ENCODE data around the gene RSRC1.
"Not testable (repeated sequence)": the region's sequence is repeated elsewhere in the genome, so short reads cannot be mapped to it uniquely, and the experiment has no call there.

RSRC1 gene

DNA sequence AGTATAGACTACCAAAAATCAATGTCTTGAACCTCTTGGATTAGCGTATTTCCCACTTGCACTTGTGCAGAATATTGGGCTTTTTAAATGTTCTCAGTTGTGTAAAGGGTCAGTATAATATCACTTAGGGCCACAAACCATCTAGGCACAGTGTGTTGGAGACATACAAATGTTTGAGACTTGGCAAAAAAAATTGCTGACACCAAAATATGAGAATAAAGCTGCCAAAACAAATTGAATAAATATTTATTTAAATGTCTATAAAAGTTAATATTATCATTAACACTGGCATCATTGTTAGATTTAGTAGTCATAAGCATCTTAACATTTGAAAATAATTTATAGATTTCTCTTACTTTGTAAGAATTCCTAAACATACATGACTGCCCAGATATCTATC, 430.2 kb downstream of the RSRC1 start:
- no peak overlapping the region for H3K23ac ChIP-seq (ENCODE audit: low read length in 2 of 2)

DNA sequence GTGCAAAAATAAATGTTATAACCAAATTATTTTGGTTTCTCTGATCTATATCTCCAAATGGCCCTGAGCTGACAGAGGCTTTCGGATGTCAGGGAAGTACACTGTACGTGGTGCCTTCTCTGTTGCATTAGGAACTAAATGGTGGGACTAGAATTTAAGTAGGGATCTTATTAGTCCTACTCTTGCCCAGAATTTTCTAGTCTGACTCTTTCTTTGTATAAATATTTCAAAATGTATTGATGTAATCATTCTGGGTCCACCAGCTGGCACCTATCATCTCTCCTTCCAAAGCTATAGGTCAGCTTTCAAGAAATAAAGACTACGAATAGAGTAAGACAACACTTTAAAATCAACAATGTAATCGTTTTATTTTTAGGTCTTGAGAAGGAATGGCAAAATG, 438.8 kb downstream of the RSRC1 start:
- no peak overlapping the region for H3K4me3 ChIP-seq (ENCODE audit: insufficient read depth in 1 of 2, low read depth in 1 of 2, low read length in 2 of 2)
- H3K27ac ChIP-seq (ENCODE audit: low read length, poor library complexity, severe bottlenecking), result no peak overlapping the region
- no peak overlapping the region for H2AK5ac ChIP-seq (ENCODE audit: low read length, severe bottlenecking)
- H2BK12ac ChIP-seq (ENCODE audit: low read length in 2 of 2), result no peak overlapping the region
- H3K4ac ChIP-seq (ENCODE audit: low read depth in 1 of 2, low read length in 2 of 2), result no peak overlapping the region
- no peak for DNase-seq
- no peaks in the 10 kb centered on the region for H3K9me3 ChIP-seq (ENCODE audit: control insufficient read depth, low read length)
- H3K4me1 ChIP-seq (ENCODE audit: control insufficient read depth, insufficient read depth, low read depth, low read length), result no peaks in the 10 kb centered on the region
- H3K27me3 ChIP-seq (ENCODE audit: control insufficient read depth in 1 of 2, insufficient read depth in 1 of 2, low read length in 2 of 2), result no peaks in the 10 kb centered on the region
- H3K4me2 ChIP-seq (ENCODE audit: low read length, poor library complexity, severe bottlenecking), result no peak overlapping the region
- no peaks in the 10 kb centered on the region for H3K79me1 ChIP-seq (replicated peaks; ENCODE audit: low read length, poor library complexity, severe bottlenecking)
- H3K36me3 ChIP-seq (ENCODE audit: control insufficient read depth in 1 of 2, insufficient read depth in 2 of 2, low read depth in 1 of 2, low read length in 2 of 2), result peaks cover 0 to 24% of the 10 kb centered on the region in 2 experiments
- H2BK5ac ChIP-seq (ENCODE audit: low read depth, low read length, poor library complexity, severe bottlenecking), result no peak overlapping the region
- no peak overlapping the region for H2BK15ac ChIP-seq (ENCODE audit: low read depth, poor library complexity, severe bottlenecking)
- no peak overlapping the region for H4K8ac ChIP-seq (ENCODE audit: low read length)
- H3K14ac ChIP-seq (ENCODE audit: low read length in 2 of 2), result no peak overlapping the region
- H2BK120ac ChIP-seq (ENCODE audit: low read depth, low read length), result no peak overlapping the region
- H3K9ac ChIP-seq (ENCODE audit: low read length), result no peak overlapping the region
- H3K23ac ChIP-seq (ENCODE audit: low read length in 2 of 2), result no peak overlapping the region
- no peak overlapping the region for H4K91ac ChIP-seq (ENCODE audit: low read length)
- no CpG with 5 or more reads among the region's 4 CpGs for WGBS
- H3K18ac ChIP-seq (ENCODE audit: low read depth in 1 of 2, low read length in 2 of 2), result no peak overlapping the region
- no peak overlapping the region for H2AFZ ChIP-seq (ENCODE audit: low read depth, low read length)

More for the DNA sequence above, 430.2 kb downstream of the RSRC1 start:
- no peak overlapping the region for H4K91ac ChIP-seq (ENCODE audit: low read length)
- H2BK5ac ChIP-seq (ENCODE audit: low read depth, low read length, poor library complexity, severe bottlenecking), result no peak overlapping the region
- H3K79me1 ChIP-seq (replicated peaks; ENCODE audit: low read length, poor library complexity, severe bottlenecking), result no peaks in the 10 kb centered on the region
- H2BK12ac ChIP-seq (ENCODE audit: low read length in 2 of 2), result no peak overlapping the region
- H2AFZ ChIP-seq (ENCODE audit: low read depth, low read length), result no peak overlapping the region
- no peaks in the 10 kb centered on the region for H3K27me3 ChIP-seq (ENCODE audit: control insufficient read depth in 1 of 2, insufficient read depth in 1 of 2, low read length in 2 of 2)
- no peak overlapping the region for H3K4ac ChIP-seq (ENCODE audit: low read depth in 1 of 2, low read length in 2 of 2)
- no peak overlapping the region for H3K9ac ChIP-seq (ENCODE audit: low read length)
- WGBS, result 83% methylated on average over 1 of the region's 1 CpG
- H3K4me3 ChIP-seq (ENCODE audit: insufficient read depth in 1 of 2, low read depth in 1 of 2, low read length in 2 of 2), result no peak overlapping the region
- H3K27ac ChIP-seq (ENCODE audit: low read length, poor library complexity, severe bottlenecking), result no peak overlapping the region
- no peak overlapping the region for H2BK120ac ChIP-seq (ENCODE audit: low read depth, low read length)
- H2AK5ac ChIP-seq (ENCODE audit: low read length, severe bottlenecking), result no peak overlapping the region
- H3K9me3 ChIP-seq (ENCODE audit: control insufficient read depth, low read length), result no peaks in the 10 kb centered on the region
- no peak overlapping the region for H3K14ac ChIP-seq (ENCODE audit: low read length in 2 of 2)
- H3K4me1 ChIP-seq (ENCODE audit: control insufficient read depth, insufficient read depth, low read depth, low read length), result no peaks in the 10 kb centered on the region
- H3K18ac ChIP-seq (ENCODE audit: low read depth in 1 of 2, low read length in 2 of 2), result no peak overlapping the region
- DNase-seq, result no peak
- peaks cover 0 to 17% of the 10 kb centered on the region in 2 experiments for H3K36me3 ChIP-seq (ENCODE audit: control insufficient read depth in 1 of 2, insufficient read depth in 2 of 2, low read depth in 1 of 2, low read length in 2 of 2)
- H4K8ac ChIP-seq (ENCODE audit: low read length), result no peak overlapping the region
- no peak overlapping the region for H3K4me2 ChIP-seq (ENCODE audit: low read length, poor library complexity, severe bottlenecking)
- H2BK15ac ChIP-seq (ENCODE audit: low read depth, poor library complexity, severe bottlenecking), result no peak overlapping the region

DNA sequence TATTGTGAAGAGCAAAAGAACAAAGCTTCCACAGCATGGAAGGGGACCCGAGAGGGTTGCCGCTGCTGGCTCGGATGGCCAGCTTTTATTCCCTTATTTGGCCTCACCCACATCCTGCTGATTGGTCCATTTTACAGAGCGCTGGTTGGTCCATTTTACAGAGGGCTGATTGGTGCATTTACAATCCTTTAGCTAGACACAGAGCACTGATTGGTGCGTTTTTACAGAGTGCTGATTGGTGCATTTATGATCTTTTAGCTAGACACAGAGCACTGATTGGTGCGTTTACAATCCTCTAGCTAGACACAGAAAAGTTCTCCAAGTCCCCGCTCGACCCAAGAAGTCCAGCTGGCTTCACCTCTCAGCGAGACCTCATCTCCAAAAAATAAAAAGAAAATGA, 440.0 kb downstream of the RSRC1 start:
- not testable (repeated sequence) for H3K14ac ChIP-seq (ENCODE audit: low read length in 2 of 2); H3K18ac ChIP-seq (ENCODE audit: low read depth in 1 of 2, low read length in 2 of 2); H4K91ac ChIP-seq (ENCODE audit: low read length); H3K27me3 ChIP-seq (ENCODE audit: control insufficient read depth in 1 of 2, insufficient read depth in 1 of 2, low read length in 2 of 2); H3K79me1 ChIP-seq (replicated peaks; ENCODE audit: low read length, poor library complexity, severe bottlenecking); H3K9me3 ChIP-seq (ENCODE audit: control insufficient read depth, low read length); H3K4me2 ChIP-seq (ENCODE audit: low read length, poor library complexity, severe bottlenecking); H3K4me3 ChIP-seq (ENCODE audit: insufficient read depth in 1 of 2, low read depth in 1 of 2, low read length in 2 of 2); H2AK5ac ChIP-seq (ENCODE audit: low read length, severe bottlenecking); H2BK120ac ChIP-seq (ENCODE audit: low read depth, low read length); H4K8ac ChIP-seq (ENCODE audit: low read length); H3K4me1 ChIP-seq (ENCODE audit: control insufficient read depth, insufficient read depth, low read depth, low read length); H2BK5ac ChIP-seq (ENCODE audit: low read depth, low read length, poor library complexity, severe bottlenecking); H3K9ac ChIP-seq (ENCODE audit: low read length); H2BK15ac ChIP-seq (ENCODE audit: low read depth, poor library complexity, severe bottlenecking); DNase-seq; H2AFZ ChIP-seq (ENCODE audit: low read depth, low read length); H3K23ac ChIP-seq (ENCODE audit: low read length in 2 of 2); H3K4ac ChIP-seq (ENCODE audit: low read depth in 1 of 2, low read length in 2 of 2); H3K27ac ChIP-seq (ENCODE audit: low read length, poor library complexity, severe bottlenecking); H2BK12ac ChIP-seq (ENCODE audit: low read length in 2 of 2)
- 95% methylated on average over 6 of the region's 9 CpGs for WGBS
- H3K36me3 ChIP-seq (ENCODE audit: control insufficient read depth in 1 of 2, insufficient read depth in 2 of 2, low read depth in 1 of 2, low read length in 2 of 2), result peaks cover 0 to 13% of the 10 kb centered on the region in 2 experiments

DNA sequence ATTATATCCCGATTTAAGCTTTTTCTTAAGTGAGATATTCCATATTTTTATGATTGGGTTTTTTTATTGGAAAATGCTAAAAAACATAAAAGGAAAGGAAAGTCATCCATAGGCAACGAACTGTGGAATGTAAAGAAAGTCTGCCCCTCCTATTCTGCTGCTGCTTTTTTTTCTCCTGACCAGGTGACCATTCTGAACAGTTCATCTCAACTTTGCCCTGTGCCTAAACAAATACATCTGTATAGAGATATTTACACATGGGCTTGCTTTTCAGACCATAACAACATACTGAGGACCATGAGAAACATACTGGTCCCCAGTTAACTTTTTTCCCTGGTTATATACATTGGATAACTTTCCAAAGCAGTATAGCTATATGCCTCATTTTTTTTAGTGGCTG, 442.2 kb downstream of the RSRC1 start:
- no peak overlapping the region for H2BK5ac ChIP-seq (ENCODE audit: low read depth, low read length, poor library complexity, severe bottlenecking)
- WGBS, result 78% methylated on average over 1 of the region's 2 CpGs
- H3K14ac ChIP-seq (ENCODE audit: low read length in 2 of 2), result no peak overlapping the region
- H4K91ac ChIP-seq (ENCODE audit: low read length), result no peak overlapping the region
- DNase-seq, result no peak
- no peak overlapping the region for H3K4me2 ChIP-seq (ENCODE audit: low read length, poor library complexity, severe bottlenecking)
- no peak overlapping the region for H2AFZ ChIP-seq (ENCODE audit: low read depth, low read length)
- H3K36me3 ChIP-seq (ENCODE audit: control insufficient read depth in 1 of 2, insufficient read depth in 2 of 2, low read depth in 1 of 2, low read length in 2 of 2), result peaks cover 0 to 5% of the 10 kb centered on the region in 2 experiments
- H3K9ac ChIP-seq (ENCODE audit: low read length), result no peak overlapping the region
- H3K9me3 ChIP-seq (ENCODE audit: control insufficient read depth, low read length), result no peaks in the 10 kb centered on the region
- no peak overlapping the region for H2BK15ac ChIP-seq (ENCODE audit: low read depth, poor library complexity, severe bottlenecking)
- no peak overlapping the region for H3K27ac ChIP-seq (ENCODE audit: low read length, poor library complexity, severe bottlenecking)
- H3K4me3 ChIP-seq (ENCODE audit: insufficient read depth in 1 of 2, low read depth in 1 of 2, low read length in 2 of 2), result no peak overlapping the region
- no peak overlapping the region for H3K18ac ChIP-seq (ENCODE audit: low read depth in 1 of 2, low read length in 2 of 2)
- no peaks in the 10 kb centered on the region for H3K4me1 ChIP-seq (ENCODE audit: control insufficient read depth, insufficient read depth, low read depth, low read length)
- no peak overlapping the region for H4K8ac ChIP-seq (ENCODE audit: low read length)
- H3K4ac ChIP-seq (ENCODE audit: low read depth in 1 of 2, low read length in 2 of 2), result no peak overlapping the region
- no peaks in the 10 kb centered on the region for H3K79me1 ChIP-seq (replicated peaks; ENCODE audit: low read length, poor library complexity, severe bottlenecking)
- H2AK5ac ChIP-seq (ENCODE audit: low read length, severe bottlenecking), result no peak overlapping the region
- H3K23ac ChIP-seq (ENCODE audit: low read length in 2 of 2), result no peak overlapping the region
- H2BK12ac ChIP-seq (ENCODE audit: low read length in 2 of 2), result no peak overlapping the region
- no peak overlapping the region for H2BK120ac ChIP-seq (ENCODE audit: low read depth, low read length)
- no peaks in the 10 kb centered on the region for H3K27me3 ChIP-seq (ENCODE audit: control insufficient read depth in 1 of 2, insufficient read depth in 1 of 2, low read length in 2 of 2)

All from mesenchymal stem cell (in vitro differentiated cells and primary cell).